Activated naive CD8-positive, alpha-beta T cell (primary cell): ENCODE data around the gene DTD2.
"Not testable (repeated sequence)": the region's sequence is repeated elsewhere in the genome, so short reads cannot be mapped to it uniquely, and the experiment has no call there.

Experiments
- H3K27ac Mint-ChIP-seq: one replicate; pipeline ENCODE4 v1.8.0; 2021; ENCODE audit warnings: mixed read lengths
- H3K27me3 Mint-ChIP-seq: one replicate; pipeline ENCODE4 v1.8.0; 2021; ENCODE audit warnings: mixed read lengths
- H3K36me3 Mint-ChIP-seq: one replicate; pipeline ENCODE4 v1.8.0; 2021; ENCODE audit warnings: mixed read lengths
- H3K4me1 Mint-ChIP-seq: one replicate; pipeline ENCODE4 v1.8.0; 2021; ENCODE audit warnings: low read depth, mixed read lengths
- H3K4me3 Mint-ChIP-seq: one replicate; pipeline ENCODE4 v1.8.0; 2021; ENCODE audit warnings: mild to moderate bottlenecking, mixed read lengths
- H3K9me3 Mint-ChIP-seq: one replicate; pipeline ENCODE4 v1.8.0; 2021; ENCODE audit warnings: low read depth, mixed read lengths

DTD2 gene

DNA sequence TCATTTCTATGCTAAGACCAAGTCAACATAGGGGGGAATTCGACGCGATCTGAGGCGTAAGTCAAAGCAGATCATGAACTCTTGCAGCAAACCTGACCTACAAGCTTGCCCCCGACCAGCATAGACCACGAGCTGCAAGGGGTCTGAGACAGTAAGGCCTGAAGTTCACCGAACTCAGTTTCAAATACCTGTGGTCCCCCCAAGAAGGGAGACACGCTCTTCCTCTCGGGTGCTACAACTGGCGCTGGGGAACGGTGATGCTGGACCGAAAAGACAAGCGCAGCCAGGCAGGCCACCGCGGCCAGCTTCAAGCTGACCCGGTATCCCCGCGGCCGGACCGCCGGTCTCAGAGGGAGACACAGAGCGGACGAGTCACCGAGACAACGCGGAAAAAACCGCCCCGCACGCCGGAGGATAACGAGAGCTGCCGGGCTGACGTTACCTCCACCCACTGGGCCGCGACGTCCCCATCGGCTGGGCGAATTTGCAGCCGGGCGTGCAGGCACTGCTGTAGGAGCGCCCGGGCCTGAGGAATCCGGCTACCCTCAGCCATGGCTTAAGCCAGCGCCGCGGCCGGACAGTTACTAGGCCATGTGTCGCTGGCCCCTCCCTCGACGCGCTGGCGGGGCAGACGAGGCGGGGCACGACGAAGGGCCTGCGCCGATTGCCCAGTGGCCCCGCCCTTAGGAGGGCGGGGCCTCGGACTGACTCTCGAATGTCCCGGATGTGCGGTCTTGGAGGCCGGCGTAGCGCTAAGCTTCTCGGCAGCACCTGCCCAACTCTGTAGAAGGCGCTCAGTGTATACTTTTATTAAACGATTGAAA, at the start of gene DTD2:
Gene DTD2, minus strand, starts transcription at position 666 of the 824 bp plus-strand sequence. Its CDS starts 113 bp downstream, at position 553.
- Mint-ChIP-seq H3K4me3 (peak within 1 kb of the TSS; percentile 97), H3K27me3 (no peaks in the 10 kb centered on the region), H3K9me3 (no peaks in the 10 kb centered on the region), H3K4me1 (peaks cover 27% of the 10 kb centered on the region), H3K27ac (peak within 1 kb of the TSS; percentile 96), H3K36me3 (no peaks in the 10 kb centered on the region)

DNA sequence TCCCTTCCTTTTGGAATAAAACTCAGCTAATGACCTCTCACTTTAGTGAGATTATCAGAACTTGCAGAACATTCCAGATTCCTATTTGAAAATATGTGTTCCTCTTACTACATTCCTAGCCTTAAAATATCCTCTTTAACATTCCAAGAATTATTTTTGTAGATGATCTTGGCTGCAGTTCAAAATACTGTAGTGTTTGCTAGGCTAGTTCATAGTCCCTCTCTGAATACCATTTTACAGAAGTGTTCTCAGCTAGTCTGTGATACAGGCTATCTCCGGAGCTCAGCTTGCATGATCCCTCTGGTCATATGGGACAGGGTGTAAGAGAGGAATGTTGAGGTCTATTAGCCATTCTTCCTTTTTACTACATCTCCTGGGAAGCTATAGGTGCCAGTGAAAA, 48.1 kb upstream of the DTD2 start:
- Mint-ChIP-seq H3K4me1 (no peaks in the 10 kb centered on the region), H3K36me3 (no peaks in the 10 kb centered on the region), H3K27me3 (no peaks in the 10 kb centered on the region), H3K9me3 (no peaks in the 10 kb centered on the region), H3K4me3 (no peak overlapping the region), H3K27ac (no peak overlapping the region)

DNA sequence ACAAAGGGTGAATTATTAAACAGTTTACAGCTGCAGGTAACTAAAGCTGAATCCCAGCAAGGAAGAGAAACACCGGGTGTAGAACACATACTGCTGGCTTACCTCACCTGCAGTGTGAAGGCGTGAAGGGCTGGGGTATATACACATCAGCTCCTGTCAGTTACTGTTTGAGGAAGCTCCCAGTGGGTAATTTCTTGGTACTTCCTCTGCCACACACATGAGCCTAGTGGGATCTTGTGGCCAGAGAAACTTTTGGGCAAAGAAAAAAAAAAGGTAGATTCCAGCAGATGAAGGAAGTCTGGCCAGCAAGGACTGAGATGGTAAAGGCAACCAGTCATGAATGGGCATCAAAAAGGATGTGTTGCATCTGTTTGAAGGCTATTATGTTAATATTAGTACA, 44.6 kb upstream of the DTD2 start:
- H3K27ac Mint-ChIP-seq: no peak overlapping the region

GRCh38 chr14:31492759-31493498, 35.6 kb upstream of the DTD2 start:
- Mint-ChIP-seq H3K27me3 (peaks cover 3% of the 10 kb centered on the region), H3K4me1 (no peaks in the 10 kb centered on the region), H3K36me3 (no peaks in the 10 kb centered on the region), H3K9me3 (no peaks in the 10 kb centered on the region), H3K4me3 (no peak overlapping the region), H3K27ac (no peak overlapping the region)

More for the DNA sequence above, 44.6 kb upstream of the DTD2 start:
- no peak overlapping the region for H3K4me3 Mint-ChIP-seq
- H3K4me1 Mint-ChIP-seq: no peaks in the 10 kb centered on the region
- H3K9me3 Mint-ChIP-seq: no peaks in the 10 kb centered on the region
- no peaks in the 10 kb centered on the region for H3K36me3 Mint-ChIP-seq
- no peaks in the 10 kb centered on the region for H3K27me3 Mint-ChIP-seq

DNA sequence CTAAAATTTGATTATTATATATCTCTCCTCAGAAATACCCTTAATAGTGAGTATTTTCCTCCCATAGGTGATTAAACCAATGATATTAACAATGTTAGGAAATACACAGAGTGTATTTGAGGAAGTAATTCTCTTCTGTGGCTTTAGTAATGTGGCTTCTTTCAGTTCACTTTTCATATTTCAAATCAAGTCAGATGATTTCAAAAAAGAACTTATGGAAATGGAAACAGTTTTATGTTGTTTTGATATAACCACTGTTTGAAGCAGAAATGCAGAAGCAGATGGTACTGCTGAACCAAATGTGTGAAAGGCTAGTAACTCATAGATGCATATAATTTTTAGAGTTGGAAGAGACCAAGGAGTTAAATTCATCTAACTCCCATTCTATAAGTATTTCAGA, 32.4 kb upstream of the DTD2 start:
- no peaks in the 10 kb centered on the region for H3K36me3 Mint-ChIP-seq
- no peak overlapping the region for H3K4me3 Mint-ChIP-seq
- H3K9me3 Mint-ChIP-seq: no peaks in the 10 kb centered on the region
- no peaks in the 10 kb centered on the region for H3K4me1 Mint-ChIP-seq
- no peak overlapping the region for H3K27ac Mint-ChIP-seq
- peaks cover 3% of the 10 kb centered on the region for H3K27me3 Mint-ChIP-seq

DNA sequence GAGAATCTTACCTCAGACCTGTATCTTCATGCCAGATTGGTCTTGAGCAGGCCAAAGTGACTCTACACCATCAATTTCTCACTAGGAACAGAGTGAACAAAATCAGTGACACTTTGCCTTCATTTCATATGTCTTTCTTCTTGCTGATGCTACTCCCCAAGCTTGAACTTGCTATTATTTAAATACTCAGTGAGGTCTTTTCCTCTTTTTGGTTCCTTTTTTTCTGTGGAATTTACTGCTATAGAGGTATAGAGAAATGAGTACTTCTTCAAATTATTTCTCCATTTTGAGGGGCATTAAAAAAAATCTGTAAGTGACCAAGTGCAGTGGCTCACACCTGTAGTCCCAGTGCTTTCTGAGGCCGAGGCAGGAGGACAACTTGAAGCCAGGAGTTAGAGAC, 30.6 kb upstream of the DTD2 start, which contains the start of gene GPR33:
Gene GPR33, minus strand, starts transcription at position 154 of the 400 bp plus-strand sequence. CDS start 4,074 bp downstream, outside the sequence.
- Mint-ChIP-seq H3K36me3 (no peaks in the 10 kb centered on the region), H3K27me3 (peaks cover 3% of the 10 kb centered on the region), H3K27ac (no peak within 1 kb of the TSS), H3K9me3 (no peaks in the 10 kb centered on the region), H3K4me1 (no peaks in the 10 kb centered on the region), H3K4me3 (no peak within 1 kb of the TSS)

GRCh38 chr14:31486764-31487163, 29.5 kb upstream of the DTD2 start:
- Mint-ChIP-seq H3K27ac (no peak overlapping the region), H3K27me3 (peaks cover 3% of the 10 kb centered on the region), H3K4me1 (no peaks in the 10 kb centered on the region), H3K36me3 (no peaks in the 10 kb centered on the region), H3K9me3 (no peaks in the 10 kb centered on the region), H3K4me3 (no peak overlapping the region)

- H3K27ac Mint-ChIP-seq: no peak overlapping the region
- no peaks in the 10 kb centered on the region for H3K36me3 Mint-ChIP-seq
- no peaks in the 10 kb centered on the region for H3K9me3 Mint-ChIP-seq
- no peaks in the 10 kb centered on the region for H3K27me3 Mint-ChIP-seq
- no peak overlapping the region for H3K4me3 Mint-ChIP-seq
- no peaks in the 10 kb centered on the region for H3K4me1 Mint-ChIP-seq
Measured at GRCh38 chr14:31484754-31485153, 27.4 kb upstream of the DTD2 start.

GRCh38 chr14:31480156-31480555, 22.9 kb upstream of the DTD2 start:
- H3K27me3 Mint-ChIP-seq: no peaks in the 10 kb centered on the region
- H3K36me3 Mint-ChIP-seq: no peaks in the 10 kb centered on the region
- H3K4me3 Mint-ChIP-seq: no peak overlapping the region
- no peaks in the 10 kb centered on the region for H3K9me3 Mint-ChIP-seq
- no peak overlapping the region for H3K27ac Mint-ChIP-seq
- H3K4me1 Mint-ChIP-seq: no peaks in the 10 kb centered on the region

DNA sequence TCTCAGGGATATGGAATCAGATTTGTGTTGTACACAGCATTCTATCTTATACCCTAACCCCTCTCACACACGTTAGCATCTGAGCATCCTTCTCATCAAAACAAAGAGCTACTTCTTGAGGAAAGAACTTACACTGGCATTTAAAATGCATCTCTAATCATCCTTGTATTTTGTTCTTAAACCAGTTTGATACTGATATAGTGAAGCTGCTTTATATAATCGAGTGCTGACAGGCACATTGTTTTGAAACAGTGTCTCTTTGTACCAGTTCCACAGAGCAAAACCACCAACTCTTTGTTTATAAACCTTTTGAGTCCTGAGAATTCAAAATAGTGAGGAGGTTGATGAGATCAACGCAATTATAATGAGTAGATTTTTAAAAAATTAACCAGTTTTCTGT, 21.7 kb upstream of the DTD2 start:
- Mint-ChIP-seq H3K4me1 (no peaks in the 10 kb centered on the region), H3K27me3 (peaks cover under 1% of the 10 kb centered on the region), H3K4me3 (no peak overlapping the region), H3K36me3 (no peaks in the 10 kb centered on the region), H3K9me3 (no peaks in the 10 kb centered on the region), H3K27ac (no peak overlapping the region)

GRCh38 chr14:31477248-31477647, 19.9 kb upstream of the DTD2 start:
- no peaks in the 10 kb centered on the region for H3K9me3 Mint-ChIP-seq
- no peak overlapping the region for H3K27ac Mint-ChIP-seq
- H3K36me3 Mint-ChIP-seq: peaks cover 3% of the 10 kb centered on the region
- H3K27me3 Mint-ChIP-seq: peaks cover 3% of the 10 kb centered on the region
- H3K4me3 Mint-ChIP-seq: no peak overlapping the region
- no peaks in the 10 kb centered on the region for H3K4me1 Mint-ChIP-seq

DNA sequence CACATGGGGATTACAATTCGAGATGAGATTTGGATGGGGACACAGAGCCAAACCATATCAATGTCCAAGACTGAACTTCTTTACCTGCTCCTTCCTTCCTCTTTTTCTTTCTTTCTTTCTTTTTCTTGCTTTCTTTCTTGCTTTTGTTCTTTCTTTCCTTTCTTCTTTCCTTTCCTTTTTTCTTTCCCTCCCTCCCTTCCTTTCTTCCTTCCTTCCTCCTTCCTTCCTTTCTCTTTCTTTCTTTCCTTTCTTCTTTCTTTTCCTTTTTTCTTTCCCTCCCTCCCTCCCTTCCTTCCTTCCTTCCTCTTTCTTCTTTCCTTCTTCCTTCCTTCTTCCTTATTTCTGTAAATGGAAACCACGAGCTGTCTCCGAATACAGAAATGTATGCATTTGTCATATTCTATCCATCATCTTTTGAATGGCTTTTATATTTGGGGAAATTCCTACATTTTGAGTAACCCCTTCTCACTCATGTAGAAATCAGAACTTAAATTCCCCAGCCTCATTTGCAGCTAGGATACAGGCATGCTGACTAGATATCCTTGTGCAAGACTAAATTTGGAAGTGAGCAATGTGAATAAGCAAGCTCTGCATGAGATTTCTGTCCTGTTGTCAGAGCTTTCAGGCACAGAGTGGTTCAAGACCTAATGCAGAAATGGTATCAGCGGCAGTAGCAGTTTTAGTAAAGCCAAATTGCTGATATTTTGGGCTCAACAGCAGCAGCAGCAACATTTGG, 19.0 kb upstream of the DTD2 start:
- H3K9me3 Mint-ChIP-seq: no peaks in the 10 kb centered on the region
- peaks cover 3% of the 10 kb centered on the region for H3K36me3 Mint-ChIP-seq
- H3K27ac Mint-ChIP-seq: no peak overlapping the region
- no peaks in the 10 kb centered on the region for H3K4me1 Mint-ChIP-seq
- no peak overlapping the region for H3K4me3 Mint-ChIP-seq
- H3K27me3 Mint-ChIP-seq: peaks cover 3% of the 10 kb centered on the region

DNA sequence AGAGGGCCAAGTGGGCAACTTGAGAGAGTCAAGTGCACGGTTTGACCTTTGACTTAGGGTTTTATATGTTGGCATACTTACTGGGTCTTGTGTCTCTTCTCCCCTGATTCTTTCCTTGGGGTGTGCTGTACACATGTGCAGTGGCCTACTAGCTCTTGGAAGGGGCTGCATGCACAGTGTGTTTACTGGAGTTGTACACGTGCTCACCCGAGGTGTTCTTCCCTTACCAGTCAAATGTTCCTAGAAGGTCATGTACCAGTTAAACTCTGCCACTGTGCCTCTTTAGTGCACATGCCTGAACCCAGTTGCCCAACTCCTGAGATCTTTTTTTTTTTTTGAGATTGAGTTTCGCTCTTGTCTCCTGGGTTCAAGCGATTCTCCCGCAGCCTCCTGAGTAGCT, 9.2 kb upstream of the DTD2 start:
- Mint-ChIP-seq H3K9me3 (no peaks in the 10 kb centered on the region), H3K36me3 (no peaks in the 10 kb centered on the region), H3K4me3 (no peak overlapping the region), H3K27me3 (no peaks in the 10 kb centered on the region), H3K27ac (no peak overlapping the region), H3K4me1 (no peaks in the 10 kb centered on the region)

GRCh38 chr14:31465111-31465510, 7.8 kb upstream of the DTD2 start:
- Mint-ChIP-seq H3K27me3 (no peaks in the 10 kb centered on the region), H3K27ac (no peak overlapping the region), H3K36me3 (no peaks in the 10 kb centered on the region), H3K4me3 (no peak overlapping the region), H3K4me1 (no peaks in the 10 kb centered on the region), H3K9me3 (no peaks in the 10 kb centered on the region)

DNA sequence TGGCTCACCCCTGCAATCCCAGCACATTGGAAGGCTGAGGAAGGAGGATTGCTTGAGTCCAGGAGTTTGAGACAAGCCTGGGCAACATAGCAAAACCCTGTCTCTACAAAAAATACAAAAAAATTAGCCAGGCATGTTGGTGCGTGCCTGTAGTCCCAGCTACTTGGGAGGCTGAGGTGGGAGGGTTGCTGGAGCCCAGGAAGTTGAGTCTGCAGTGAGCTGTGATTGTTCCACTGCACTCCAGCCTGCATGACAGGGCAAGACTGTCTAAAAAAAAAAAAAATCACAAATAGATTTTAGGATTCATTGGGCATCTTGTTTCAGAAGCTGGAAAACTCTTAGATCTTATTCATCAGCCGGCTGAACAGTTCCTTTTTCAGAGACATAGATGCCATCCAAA, 5.1 kb upstream of the DTD2 start:
- H3K27ac Mint-ChIP-seq, H3K9me3 Mint-ChIP-seq, H3K36me3 Mint-ChIP-seq, H3K27me3 Mint-ChIP-seq, H3K4me3 Mint-ChIP-seq: not testable (repeated sequence)
- H3K4me1 Mint-ChIP-seq: peaks cover 12% of the 10 kb centered on the region
